Muscle of leg (tissue), 11 donors: ENCODE data around the gene PIP5K1B. TPM values are rescaled to one million over a fixed set of nuclear protein-coding genes. Genes with fewer than 3 reads are reported as not detected.
"Not testable (repeated sequence)": the region's sequence is repeated elsewhere in the genome, so short reads cannot be mapped to it uniquely, and the experiment has no call there.

Experiments
- DNase-seq: peaks from one replicate; pipeline ENCODE4 v3.0.0; 2013
- H3K27ac ChIP-seq: one replicate; pipeline ENCODE4 v1.5.1; 2013; ENCODE audit warnings: mild to moderate bottlenecking, low read length, control low read depth
- H3K27me3 ChIP-seq: one replicate; pipeline ENCODE4 v1.6.1; 2013; ENCODE audit warnings: low read length; ENCODE audit not compliant: control insufficient read depth, insufficient read depth
- H3K36me3 ChIP-seq: one replicate; pipeline ENCODE4 v1.6.1; 2013; ENCODE audit warnings: low read length; ENCODE audit not compliant: control insufficient read depth, insufficient read depth
- H3K4me1 ChIP-seq: one replicate; pipeline ENCODE4 v1.6.1; 2013; ENCODE audit warnings: low read length; ENCODE audit not compliant: control insufficient read depth, insufficient read depth
- H3K4me3 ChIP-seq: one replicate; pipeline ENCODE4 v1.5.1; 2013; ENCODE audit warnings: low read length, control low read depth
- H3K9me3 ChIP-seq: replicated peaks from 2 replicates; pipeline ENCODE4 v1.6.1; 2013; ENCODE audit warnings: low read depth, low read length; ENCODE audit not compliant: control insufficient read depth
- WGBS: methylation state at CpG from one replicate; pipeline ENCODE4 v1.1.5; 2013; ENCODE audit warnings: missing lambda C conversion rate; ENCODE audit not compliant: insufficient coverage; 5-methylcytosine and 5-hydroxymethylcytosine counted together
- polyA plus RNA-seq, 8 donors: library from polyadenylated mRNA; unstranded; fragments of 120-200 nt; gene quantifications; one replicate each; pipeline versions ENCODE4 v1.2.1 to v1.2.3, GENCODE V29; 2013; ENCODE audit warnings: inconsistent platforms in 1 of 8, low replicate concordance in 1 of 8; ENCODE audit not compliant: insufficient read length in 8 of 8, insufficient read depth in 1 of 8
- total RNA-seq: library from RNA; stranded (reverse); fragments of 120-200 nt; gene quantifications from one replicate; pipeline ENCODE4 v1.2.4, GENCODE V29; 2013

The PIP5K1B gene
- total and polyA plus RNA-seq, 9 donors, result 0.91 to 3.1 (median 1.3) TPM

- Histone ChIP-seq H3K27ac (no peak overlapping the region), H3K9me3 (no peaks in the 10 kb centered on the region), H3K4me1 (no peaks in the 10 kb centered on the region), H3K36me3 (no peaks in the 10 kb centered on the region), H3K4me3 (no peak overlapping the region), H3K27me3 (peaks cover 4% of the 10 kb centered on the region)
- 79% methylated on average over 2 of the region's 6 CpGs for WGBS
- DNase-seq, result no peak
Measured at GRCh38 chr9:68690088-68690487, 15.0 kb upstream of the PIP5K1B start.

- H3K4me1 ChIP-seq, result no peaks in the 10 kb centered on the region
- DNase-seq, result no peak
- 60% methylated on average over 1 of the region's 8 CpGs for WGBS
Measured at GRCh38 chr9:68692519-68692918, 12.5 kb upstream of the PIP5K1B start.

GRCh38 chr9:68694125-68694524 lies 10.9 kb upstream of the PIP5K1B start:
- WGBS, result 79% methylated on average over 4 of the region's 4 CpGs
- no peak overlapping the region for H3K27ac ChIP-seq
- H3K4me1 ChIP-seq, result no peaks in the 10 kb centered on the region
- no peaks in the 10 kb centered on the region for H3K9me3 ChIP-seq
- H3K36me3 ChIP-seq, result no peaks in the 10 kb centered on the region
- DNase-seq, result no peak
- peaks cover 6% of the 10 kb centered on the region for H3K27me3 ChIP-seq
- H3K4me3 ChIP-seq, result no peak overlapping the region

More at GRCh38 chr9:68692519-68692918, 12.5 kb upstream of the PIP5K1B start:
- Histone ChIP-seq H3K4me3 (no peak overlapping the region), H3K9me3 (no peaks in the 10 kb centered on the region), H3K27ac (no peak overlapping the region), H3K27me3 (peaks cover 4% of the 10 kb centered on the region), H3K36me3 (no peaks in the 10 kb centered on the region)

GRCh38 chr9:68697851-68698250 lies 7.2 kb upstream of the PIP5K1B start:
- no CpG with 5 or more reads among the region's 4 CpGs for WGBS
- H3K27me3 ChIP-seq, result peaks cover 5% of the 10 kb centered on the region
- H3K9me3 ChIP-seq, result no peaks in the 10 kb centered on the region
- H3K4me3 ChIP-seq, result no peak overlapping the region
- H3K27ac ChIP-seq, result no peak overlapping the region
- DNase-seq, result no peak
- H3K4me1 ChIP-seq, result no peaks in the 10 kb centered on the region
- no peaks in the 10 kb centered on the region for H3K36me3 ChIP-seq

- H3K4me1 ChIP-seq, result no peaks in the 10 kb centered on the region
- no CpG with 5 or more reads among the region's 6 CpGs for WGBS
- H3K9me3 ChIP-seq, result no peaks in the 10 kb centered on the region
- no peak overlapping the region for H3K4me3 ChIP-seq
- peaks cover 14% of the 10 kb centered on the region for H3K27me3 ChIP-seq
- H3K27ac ChIP-seq, result no peak overlapping the region
- H3K36me3 ChIP-seq, result no peaks in the 10 kb centered on the region
- no peak for DNase-seq
Measured at GRCh38 chr9:68698943-68699509, 6.0 kb upstream of the PIP5K1B start.

GRCh38 chr9:68699625-68700024 lies 5.4 kb upstream of the PIP5K1B start:
- H3K27ac ChIP-seq, H3K9me3 ChIP-seq, H3K4me1 ChIP-seq, H3K4me3 ChIP-seq, H3K36me3 ChIP-seq, DNase-seq: not testable (repeated sequence)
- H3K27me3 ChIP-seq, result peaks cover 19% of the 10 kb centered on the region
- WGBS, result no CpG with 5 or more reads among the region's 2 CpGs

- H3K27ac ChIP-seq, result no peak overlapping the region
- 90% methylated on average over 2 of the region's 3 CpGs for WGBS
- no peak overlapping the region for H3K4me3 ChIP-seq
Measured at GRCh38 chr9:68702493-68702892, 2.5 kb upstream of the PIP5K1B start.

GRCh38 chr9:68703672-68704071 lies 1.4 kb upstream of the PIP5K1B start:
- Histone ChIP-seq H3K27me3 (peaks cover 40% of the 10 kb centered on the region), H3K36me3 (no peaks in the 10 kb centered on the region), H3K4me3 (no peak overlapping the region), H3K27ac (no peak overlapping the region), H3K9me3 (no peaks in the 10 kb centered on the region), H3K4me1 (peaks cover 17% of the 10 kb centered on the region)
- no CpG with 5 or more reads among the region's 6 CpGs for WGBS
- DNase-seq, result no peak

More at GRCh38 chr9:68702493-68702892, 2.5 kb upstream of the PIP5K1B start:
- no peak for DNase-seq
- Histone ChIP-seq H3K4me1 (peaks cover 17% of the 10 kb centered on the region), H3K9me3 (no peaks in the 10 kb centered on the region), H3K36me3 (no peaks in the 10 kb centered on the region), H3K27me3 (peaks cover 36% of the 10 kb centered on the region)

GRCh38 chr9:68704498-68704813 lies 584 bp upstream of the PIP5K1B start:
- Histone ChIP-seq H3K36me3 (no peaks in the 10 kb centered on the region), H3K4me3 (peak overlapping the region; percentile 42), H3K4me1 (peaks cover 17% of the 10 kb centered on the region), H3K9me3 (no peaks in the 10 kb centered on the region), H3K27me3 (peaks cover 40% of the 10 kb centered on the region), H3K27ac (no peak overlapping the region)
- no peak for DNase-seq
- 1% methylated on average over 11 of the region's 11 CpGs for WGBS

GRCh38 chr9:68705531-68706362 lies 707 bp downstream of the PIP5K1B start:
- no peaks in the 10 kb centered on the region for H3K9me3 ChIP-seq
- H3K36me3 ChIP-seq, result no peaks in the 10 kb centered on the region
- peak; percentile 22 for DNase-seq
- H3K4me1 ChIP-seq, result peaks cover 17% of the 10 kb centered on the region
- peak overlapping the region; percentile 53 for H3K4me3 ChIP-seq
- no peak overlapping the region for H3K27ac ChIP-seq
- under 1% methylated on average over 37 of the region's 62 CpGs for WGBS
- H3K27me3 ChIP-seq, result peaks cover 40% of the 10 kb centered on the region
